HepG2 (cell line): ENCODE results near the gene MED13. TPM values are rescaled to one million over a fixed set of nuclear protein-coding genes. Genes with fewer than 3 reads are reported as not detected.

Experiments
- ATAC-seq: fragments of 200-7000 bp; cut with Tn5 transposase; 3 replicates; pipeline ENCODE4 v1.9.1; 2020; ENCODE audit warnings: mild to moderate bottlenecking, moderate library complexity
- BruUV-seq: library from RNA; stranded (reverse); fragments of 400-500 nt; replicated peaks from 2 replicates; lab custom pipeline; 2021; lab: Mats Ljungman, UMichigan
- CTCF ChIA-PET: fragments of 300-600 bp; formaldehyde crosslinking; extraction: SDS; loops from one replicate; lab custom pipeline; 2021; ENCODE audit warnings: low total read pairs, inconsistent platforms, low intra/inter-chr PET ratio; lab: Yijun Ruan, JAX
- POLR2A ChIA-PET: fragments of 350-600 bp; sonication (Branson Sonifier 250); formaldehyde crosslinking; loops from one replicate; lab custom pipeline; 2020; ENCODE audit warnings: antibody characterized with exemption, inconsistent platforms; lab: Yijun Ruan, JAX
- DNase-seq: peaks from one replicate; pipeline ENCODE4 v3.0.0-alpha.2; 2015; ENCODE audit warnings: low spot score
- FAIRE-seq: peaks from 3 replicates; lab custom pipeline; 2011; peaks lifted over from hg19 to GRCh38; lab: Jason Lieb, UNC
- H2AFZ ChIP-seq: one replicate; pipeline ENCODE4 v1.6.1; 2011; ENCODE audit warnings: low read length, inconsistent platforms
- H3K27ac ChIP-seq: fragments of 300-600 bp; 3 replicates; pipeline ENCODE4 v1.8.0; 2011; ENCODE audit warnings: mixed run types, mild to moderate bottlenecking, mixed read lengths, low read length, inconsistent platforms; ENCODE audit not compliant: insufficient read depth; ENCODE audit errors: extremely low read length
- H3K27me3 ChIP-seq, 2 experiments: fragments of 200-600 bp in 1 of 2; 2 replicates in 1 of 2; 3 replicates in 1 of 2; pipeline versions ENCODE4 v1.6.0 to v1.8.0; 2011; ENCODE audit warnings: low read length in 2 of 2, mild to moderate bottlenecking in 2 of 2, moderate library complexity in 2 of 2, inconsistent platforms in 1 of 2; ENCODE audit not compliant: insufficient read depth in 2 of 2, control insufficient read depth in 1 of 2
- H3K36me3 ChIP-seq, 2 experiments: fragments of 200-600 bp in 1 of 2; replicated peaks in 1 of 2; 2 replicates in 1 of 2; 3 replicates in 1 of 2; pipeline versions ENCODE4 v1.5.1 to v1.8.0; 2011; ENCODE audit warnings: low read length in 2 of 2, inconsistent platforms in 1 of 2; ENCODE audit not compliant: insufficient read depth in 2 of 2, control insufficient read depth in 1 of 2
- H3K4me1 ChIP-seq: 2 replicates; pipeline ENCODE4 v1.5.1; 2012; ENCODE audit warnings: low read length, inconsistent platforms; ENCODE audit not compliant: insufficient read depth
- H3K4me2 ChIP-seq: 2 replicates; pipeline ENCODE4 v1.6.0; 2011; ENCODE audit warnings: low read depth, low read length, inconsistent platforms
- H3K4me3 ChIP-seq, 3 experiments: fragments of 200-600 bp in 1 of 3; sonication (generic), shearing (Covaris generic) in 1 of 3; replicated peaks in 1 of 3; 2 replicates each; pipeline ENCODE4 v1.5.1; 2011 to 2016; ENCODE audit warnings: low read length in 3 of 3, inconsistent platforms in 2 of 3, low read depth in 2 of 3, mild to moderate bottlenecking in 2 of 3, control low read depth in 1 of 3, mixed read lengths in 1 of 3; ENCODE audit not compliant: insufficient read depth in 1 of 3
- H3K79me2 ChIP-seq: one replicate; pipeline ENCODE4 v1.6.1; 2011; ENCODE audit warnings: low read length, inconsistent platforms; ENCODE audit not compliant: insufficient read depth
- H3K9ac ChIP-seq: 2 replicates; pipeline ENCODE4 v1.6.0; 2011; ENCODE audit warnings: mild to moderate bottlenecking, low read depth, low read length, inconsistent platforms; ENCODE audit not compliant: insufficient read depth
- H3K9me3 ChIP-seq: 2 replicates; pipeline ENCODE4 v1.5.1; 2012; ENCODE audit warnings: mild to moderate bottlenecking, low read length
- H4K20me1 ChIP-seq: 2 replicates; pipeline ENCODE4 v1.6.0; 2011; ENCODE audit warnings: inconsistent platforms, mild to moderate bottlenecking, low read length, moderate library complexity; ENCODE audit not compliant: insufficient read depth
- CEBPB ChIP-seq: IDR thresholded peaks from 2 replicates; pipeline ENCODE4 v1.6.1; 2011; ENCODE audit warnings: low read depth, low read length, improper control_type of control experiment, borderline replicate concordance
- CEBPG ChIP-seq: IDR thresholded peaks from 2 replicates; pipeline ENCODE4 v1.6.1; 2016
- FOXP4 ChIP-seq: sonication (generic); formaldehyde crosslinking; IDR thresholded peaks from 2 replicates; pipeline ENCODE4 v1.4.0; 2020; ENCODE audit warnings: missing genetic modification reagents
- GZF1 ChIP-seq: sonication (generic); formaldehyde crosslinking; IDR thresholded peaks from 2 replicates; pipeline ENCODE4 v1.5.1; 2020; ENCODE audit warnings: mild to moderate bottlenecking, missing genetic modification reagents
- HNF4A ChIP-seq: sonication (generic); formaldehyde crosslinking; IDR thresholded peaks from 2 replicates; pipeline ENCODE4 v1.4.0; 2020; ENCODE audit warnings: missing genetic modification reagents
- SP4 ChIP-seq: sonication (generic); formaldehyde crosslinking; IDR thresholded peaks from 2 replicates; pipeline ENCODE4 v1.8.1; 2023; ENCODE audit warnings: mild to moderate bottlenecking, missing genetic modification reagents
- ZNF121 ChIP-seq: sonication (generic); formaldehyde crosslinking; IDR thresholded peaks from 2 replicates; pipeline ENCODE4 v1.5.0; 2020; ENCODE audit warnings: mild to moderate bottlenecking, missing genetic modification reagents
- ZNF24 ChIP-seq: fragments of 450-650 bp; IDR thresholded peaks from 2 replicates; pipeline ENCODE4 v1.6.1; 2017; ENCODE audit warnings: antibody characterized with exemption, mild to moderate bottlenecking
- ZNF460 ChIP-seq: sonication (generic); formaldehyde crosslinking; IDR thresholded peaks from 2 replicates; pipeline ENCODE4 v1.5.1; 2020; ENCODE audit warnings: missing genetic modification reagents, mild to moderate bottlenecking, borderline replicate concordance
- ZNF687 ChIP-seq: sonication (generic); formaldehyde crosslinking; IDR thresholded peaks from 2 replicates; pipeline ENCODE4 v1.5.1; 2020; ENCODE audit warnings: mild to moderate bottlenecking, missing genetic modification reagents, moderate library complexity
- WGBS: methylation state at CpG from one replicate; pipeline ENCODE4 v1.1.6; 2017; ENCODE audit warnings: low lambda C conversion rate; 5-methylcytosine and 5-hydroxymethylcytosine counted together
- in situ Hi-C: cut with HindIII; loops from 2 replicates; pipeline ENCODE4 v1.10.0; 2017; ENCODE audit warnings: low pct_unique_long_range_greater_than_20kb; ENCODE audit not compliant: extremely low pct_ligation_motif_present
- intact Hi-C: fragments of 100-400 bp; cut with micrococcal nuclease; formaldehyde crosslinking; loops from one replicate; pipeline ENCODE4 v1.10.0; 2022; ENCODE audit not compliant: unreplicated experiment
- polyA plus RNA-seq, 8 experiments: library from polyadenylated mRNA; depleted of rRNA in 3 of 8; stranded (reverse) in 7 of 8; unstranded in 1 of 8; fragments of >200 nt; fragmentation: Illumina TruSeq in 4 of 8; extraction: Trizol in 4 of 8; gene quantifications; 2 replicates each; pipeline versions ENCODE4 v1.2.1 to v1.2.3, GENCODE V29; 2011 to 2016; ENCODE audit warnings: low read depth in 4 of 8, missing spikeins in 1 of 8, mixed read lengths in 1 of 8; ENCODE audit not compliant: insufficient read depth in 1 of 8
- total RNA-seq, 5 experiments: library from RNA; depleted of rRNA; stranded (reverse); fragments of >200 nt; fragmentation: Illumina TruSeq; extraction: Trizol; gene quantifications; 2 replicates each; pipeline ENCODE4 v1.2.3, GENCODE V29; 2016; ENCODE audit warnings: low read depth in 1 of 5
- TF ChIP-seq, protein P1 (sequence below): sonication (generic); formaldehyde crosslinking; IDR thresholded peaks from 2 replicates; pipeline ENCODE4 v1.4.0; 2020; ENCODE audit warnings: missing genetic modification reagents

Gene MED13
- total and polyA plus RNA-seq, 2 of the 13 experiments (the other 11 are each of a cell fraction or from before 2014, with no cell fraction given) = 27.4 to 69.1 TPM

GRCh38 chr17:62099532-62099931 is 34.5 kb upstream of the MED13 start:
- ATAC-seq = no peak
- CTCF ChIA-PET = no interaction called here
- POLR2A ChIA-PET = interaction anchor here (2.7 kb wide), 1 partner anchor 13 kb away, joined by 7 read pairs; no protein-coding TSS in a partner anchor
- no peak overlapping the region for H3K4me3 ChIP-seq
- H3K4me2 ChIP-seq = no peak overlapping the region
- H3K4me1 ChIP-seq = peaks cover 49% of the 10 kb centered on the region
- no peak overlapping the region for H3K27ac ChIP-seq
- H3K27me3 ChIP-seq = no peaks in the 10 kb centered on the region; a peak in 1 of 5 replicates
- no peaks in the 10 kb centered on the region for H3K36me3 ChIP-seq
- no peaks in the 10 kb centered on the region for H4K20me1 ChIP-seq
- in situ Hi-C loops (no loop called here), intact Hi-C loops (no loop called here)
- no peak for DNase-seq
- H3K9me3 ChIP-seq = no peaks in the 10 kb centered on the region
- no peak overlapping the region for H2AFZ ChIP-seq
- H3K9ac ChIP-seq = no peak overlapping the region
- 85% methylated on average over 2 of the region's 2 CpGs for WGBS
- BruUV-seq = no TSS peak
- FAIRE-seq = no peak
- TF ChIP-seq ZNF460 (peak; percentile 85), GZF1 (no peak), SP4 (no peak), ZNF687 (no peak), CEBPB (peak; percentile 55; the same call in 1 of the 2 replicates), FOXP4 (CRISPR knock-in tag) (no peak), ZNF24 (no peak), ZNF121 (peak; percentile 85), CEBPG (CRISPR knock-in tag) (peak; percentile 47; the same call in 1 of the 2 replicates), HNF4A (peak; percentile 48; the same call in 1 of the 2 replicates)
- TF ChIP-seq, protein P1, sequence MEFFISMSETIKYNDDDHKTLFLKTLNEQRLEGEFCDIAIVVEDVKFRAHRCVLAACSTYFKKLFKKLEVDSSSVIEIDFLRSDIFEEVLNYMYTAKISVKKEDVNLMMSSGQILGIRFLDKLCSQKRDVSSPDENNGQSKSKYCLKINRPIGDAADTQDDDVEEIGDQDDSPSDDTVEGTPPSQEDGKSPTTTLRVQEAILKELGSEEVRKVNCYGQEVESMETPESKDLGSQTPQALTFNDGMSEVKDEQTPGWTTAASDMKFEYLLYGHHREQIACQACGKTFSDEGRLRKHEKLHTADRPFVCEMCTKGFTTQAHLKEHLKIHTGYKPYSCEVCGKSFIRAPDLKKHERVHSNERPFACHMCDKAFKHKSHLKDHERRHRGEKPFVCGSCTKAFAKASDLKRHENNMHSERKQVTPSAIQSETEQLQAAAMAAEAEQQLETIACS (CRISPR knock-in tag) = no peak
- H3K79me2 ChIP-seq = no peaks in the 10 kb centered on the region
